GM10248 (cell line): Measurements from ENCODE around the gene FMN1.

ENCODE experiments used
- CTCF ChIA-PET: fragments of 300-600 bp; sonication (Branson Sonifier 250); formaldehyde crosslinking; extraction: SDS; loops from one replicate; lab custom pipeline; 2021; ENCODE audit warnings: antibody characterized with exemption; lab: Yijun Ruan, JAX
- POLR2A ChIA-PET: fragments of 350-650 bp; sonication (Branson Sonifier 250); formaldehyde crosslinking; extraction: SDS; loops from one replicate; lab custom pipeline; 2020; ENCODE audit warnings: antibody characterized with exemption; lab: Yijun Ruan, JAX
- DNase-seq: peaks from one replicate; pipeline ENCODE4 v3.0.0; 2012; ENCODE audit errors: extremely low spot score
- CTCF ChIP-seq: IDR thresholded peaks from 2 replicates; pipeline ENCODE4 v1.5.1; 2012; ENCODE audit warnings: mild to moderate bottlenecking, low read depth; ENCODE audit errors: extremely low read depth, missing control alignments, control extremely low read depth

The FMN1 gene

GRCh38 chr15:32944431-32944830 is 250.1 kb downstream of the FMN1 start:
- TF ChIP-seq CTCF: no peak
- DNase-seq: no peak
- POLR2A ChIA-PET: no interaction called here
- CTCF ChIA-PET: interaction anchor here (1.5 to 4.3 kb wide), 2 partner anchors 8 to 9 kb away, joined by 5 to 22 read pairs; no protein-coding TSS in a partner anchor

GRCh38 chr15:32943711-32944110 is 250.8 kb downstream of the FMN1 start:
- CTCF ChIA-PET: interaction anchor here (1.5 to 4.3 kb wide), 2 partner anchors 7 to 10 kb away, joined by 5 to 22 read pairs; no protein-coding TSS in a partner anchor

GRCh38 chr15:32942401-32942841 is 252.1 kb downstream of the FMN1 start:
- no peak for TF ChIP-seq CTCF
- DNase-seq: no peak
- POLR2A ChIA-PET: no interaction called here
- CTCF ChIA-PET: interaction anchor here (1.2 to 4.3 kb wide), 3 partner anchors 11 to 98 kb away, joined by 3 to 22 read pairs (median 3); no protein-coding TSS in a partner anchor

More at GRCh38 chr15:32943711-32944110, 250.8 kb downstream of the FMN1 start:
- POLR2A ChIA-PET: no interaction called here
- TF ChIP-seq CTCF: no peak
- no peak for DNase-seq

- ChIA-PET POLR2A (no interaction called here), CTCF (interaction anchor here (1.2 to 4.3 kb wide), 3 partner anchors 12 to 97 kb away, joined by 3 to 22 read pairs (median 3); no protein-coding TSS in a partner anchor)
- no peak for TF ChIP-seq CTCF
- DNase-seq: no peak
Measured at GRCh38 chr15:32941823-32942222, 252.7 kb downstream of the FMN1 start.

- ChIA-PET CTCF (interaction anchor here (0.8 to 2.3 kb wide), 25 partner anchors 8 to 287 kb away, joined by 3 to 38 read pairs (median 4); no protein-coding TSS in a partner anchor), POLR2A (no interaction called here)
- no peak for DNase-seq
- TF ChIP-seq CTCF: no peak
Measured at GRCh38 chr15:32936976-32937375, 257.5 kb downstream of the FMN1 start.

GRCh38 chr15:32936283-32936918 is 258.1 kb downstream of the FMN1 start:
- CTCF ChIA-PET: interaction anchor here (0.7 to 2.3 kb wide), 30 partner anchors 8 to 287 kb away, joined by 3 to 38 read pairs (median 4); no protein-coding TSS in a partner anchor
- TF ChIP-seq CTCF: peak; percentile 25
- POLR2A ChIA-PET: no interaction called here
- DNase-seq: peak; percentile 22
